Smooth muscle cell (in vitro differentiated cells): ENCODE results near the gene MYOC. TPM values are rescaled to one million over a fixed set of nuclear protein-coding genes. Genes with fewer than 3 reads are reported as not detected.

Source experiments
- DNase-seq: peaks from one replicate; lab custom pipeline; 2025; ENCODE audit not compliant: unreplicated experiment; lab: John Stamatoyannopoulos, UW
- H2AFZ ChIP-seq: fragments of 200-600 bp; sonication (generic); 2 replicates; pipeline ENCODE4 v1.6.0; 2016; ENCODE audit warnings: antibody characterized with exemption, low read depth, mild to moderate bottlenecking
- H3F3A ChIP-seq: fragments of 200-600 bp; sonication (generic); 2 replicates; pipeline ENCODE4 v1.6.0; 2017; ENCODE audit warnings: antibody characterized with exemption, low read depth
- H3K27ac ChIP-seq: fragments of 200-600 bp; sonication (generic); 2 replicates; pipeline ENCODE4 v1.5.1; 2016; ENCODE audit warnings: low read depth, mild to moderate bottlenecking
- H3K27me3 ChIP-seq: fragments of 200-600 bp; sonication (generic); 2 replicates; pipeline ENCODE4 v1.6.1; 2016; ENCODE audit warnings: low read depth, mild to moderate bottlenecking
- H3K36me3 ChIP-seq: fragments of 200-600 bp; sonication (generic); 2 replicates; pipeline ENCODE4 v1.5.1; 2016; ENCODE audit warnings: low read depth
- H3K4me1 ChIP-seq: fragments of 200-600 bp; sonication (generic); 2 replicates; pipeline ENCODE4 v1.5.1; 2016; ENCODE audit warnings: low read depth
- H3K4me2 ChIP-seq: fragments of 200-600 bp; sonication (generic); 2 replicates; pipeline ENCODE4 v1.6.0; 2016; ENCODE audit warnings: mild to moderate bottlenecking
- H3K4me3 ChIP-seq: fragments of 200-600 bp; sonication (generic); 2 replicates; pipeline ENCODE4 v1.5.1; 2016; ENCODE audit warnings: mild to moderate bottlenecking
- H3K79me2 ChIP-seq: fragments of 200-600 bp; sonication (generic); 2 replicates; pipeline ENCODE4 v1.6.0; 2016; ENCODE audit warnings: low read depth, mild to moderate bottlenecking
- H3K9ac ChIP-seq: fragments of 200-600 bp; sonication (generic); 2 replicates; pipeline ENCODE4 v1.6.0; 2016; ENCODE audit warnings: low read depth
- H3K9me3 ChIP-seq: fragments of 200-600 bp; sonication (generic); replicated peaks from 2 replicates; pipeline ENCODE4 v1.5.1; 2016; ENCODE audit warnings: low read depth
- H4K20me1 ChIP-seq: fragments of 200-600 bp; sonication (generic); 2 replicates; pipeline ENCODE4 v1.6.0; 2016; ENCODE audit warnings: low read depth
- CTCF ChIP-seq: fragments of 200-600 bp; sonication (generic); IDR thresholded peaks from 2 replicates; pipeline ENCODE4 v1.5.1; 2017; ENCODE audit warnings: borderline replicate concordance, mild to moderate bottlenecking, antibody characterized with exemption; ENCODE audit not compliant: insufficient read depth, poor library complexity, severe bottlenecking
- WGBS: methylation state at CpG from one replicate; pipeline ENCODE4 v1.1.7; 2016; ENCODE audit warnings: low lambda C conversion rate; 5-methylcytosine and 5-hydroxymethylcytosine counted together
- polyA plus RNA-seq: library from polyadenylated mRNA; unstranded; fragments of >200 nt; fragmentation: Nextera tagmentation; extraction: Ambion mirVana; gene quantifications from 2 replicates; pipeline ENCODE4 v1.2.1, GENCODE V29; 2016
- total RNA-seq: library from RNA; depleted of rRNA; stranded (reverse); fragments of >200 nt; gene quantifications from 2 replicates; pipeline ENCODE4 v1.2.3, GENCODE V29; 2014

The MYOC gene
- total and polyA plus RNA-seq, 2 experiments from 2014 or later, result not detected

GRCh38 chr1:171670739-171671138, 18.3 kb upstream of the MYOC start:
- DNase-seq, result no peak
- H3K4me2 ChIP-seq, result no peak overlapping the region
- H3K4me1 ChIP-seq, result no peaks in the 10 kb centered on the region
- no peak overlapping the region for H2AFZ ChIP-seq
- H4K20me1 ChIP-seq, result no peaks in the 10 kb centered on the region
- H3K79me2 ChIP-seq, result no peaks in the 10 kb centered on the region
- H3F3A ChIP-seq, result no peaks in the 10 kb centered on the region
- H3K9ac ChIP-seq, result no peak overlapping the region
- no peak overlapping the region for H3K4me3 ChIP-seq
- no peaks in the 10 kb centered on the region for H3K9me3 ChIP-seq
- no peaks in the 10 kb centered on the region for H3K27me3 ChIP-seq
- no peaks in the 10 kb centered on the region for H3K36me3 ChIP-seq
- H3K27ac ChIP-seq, result no peak overlapping the region
- 97% methylated on average over 19 of the region's 28 CpGs for WGBS
- no peak for TF ChIP-seq CTCF

DNA sequence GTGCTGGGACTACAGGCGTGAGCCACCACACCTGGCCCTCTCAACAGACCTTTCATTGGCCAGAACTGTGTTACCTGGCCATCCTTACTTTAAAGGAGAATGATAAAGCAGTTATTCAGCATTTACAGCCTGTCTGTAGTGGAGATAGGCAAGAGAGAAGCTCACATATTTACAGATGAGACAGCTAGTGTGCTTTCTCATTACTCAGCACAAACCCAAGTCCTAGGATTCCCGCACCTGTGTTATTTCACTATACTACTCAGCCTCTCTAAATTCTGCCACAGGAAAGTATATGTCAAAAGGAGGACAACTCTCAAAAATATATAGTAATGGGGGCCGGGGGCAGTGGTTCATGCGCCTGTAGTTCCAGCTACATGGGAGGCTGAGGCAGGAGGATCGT, 15.9 kb upstream of the MYOC start:
- Histone ChIP-seq H2AFZ (no peak overlapping the region), H3K9me3 (no peaks in the 10 kb centered on the region), H4K20me1 (no peaks in the 10 kb centered on the region), H3K27ac (no peak overlapping the region), H3F3A (no peaks in the 10 kb centered on the region), H3K4me1 (no peaks in the 10 kb centered on the region), H3K36me3 (no peaks in the 10 kb centered on the region), H3K4me3 (no peak overlapping the region), H3K79me2 (no peaks in the 10 kb centered on the region), H3K4me2 (no peak overlapping the region), H3K9ac (no peak overlapping the region), H3K27me3 (no peaks in the 10 kb centered on the region)
- 88% methylated on average over 5 of the region's 5 CpGs for WGBS
- DNase-seq, result no peak
- no peak for TF ChIP-seq CTCF

DNA sequence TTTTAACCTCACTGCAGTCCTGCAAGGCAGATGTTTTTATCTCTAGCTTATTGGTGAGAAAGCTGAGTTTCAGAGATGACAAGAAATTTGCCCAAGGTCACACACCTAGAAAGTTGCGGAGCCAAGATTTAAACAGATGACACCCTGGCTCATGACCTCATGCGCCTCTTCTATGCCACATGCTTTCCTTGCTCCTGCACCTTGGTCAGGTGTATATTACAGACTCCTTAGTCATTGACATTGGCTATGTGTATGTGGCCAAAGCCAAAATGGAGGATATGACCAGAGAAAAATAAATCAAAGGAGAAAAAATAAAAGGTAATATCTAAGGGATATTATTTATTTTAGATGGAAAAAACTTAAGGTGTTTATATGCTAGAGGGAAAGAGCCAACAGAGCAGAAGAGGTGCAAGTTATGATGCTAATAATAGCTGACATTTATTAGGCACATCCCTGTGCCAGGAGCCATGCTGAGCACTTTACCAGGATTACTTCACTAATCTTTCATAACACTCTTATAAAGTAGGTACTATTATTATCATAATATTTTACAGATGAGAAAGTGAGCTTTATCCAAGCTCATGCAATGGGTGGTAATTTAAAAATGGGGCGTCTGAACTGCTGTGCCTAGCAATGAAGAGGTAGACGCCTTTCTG, 13.8 kb upstream of the MYOC start:
- no peak for DNase-seq
- H3K4me3 ChIP-seq, result no peak overlapping the region
- no peak for TF ChIP-seq CTCF
- no peaks in the 10 kb centered on the region for H3F3A ChIP-seq
- no peaks in the 10 kb centered on the region for H3K36me3 ChIP-seq
- H4K20me1 ChIP-seq, result no peaks in the 10 kb centered on the region
- H3K27ac ChIP-seq, result no peak overlapping the region
- WGBS, result 92% methylated on average over 4 of the region's 4 CpGs
- H3K4me2 ChIP-seq, result no peak overlapping the region
- no peaks in the 10 kb centered on the region for H3K4me1 ChIP-seq
- no peak overlapping the region for H2AFZ ChIP-seq
- H3K9me3 ChIP-seq, result no peaks in the 10 kb centered on the region
- no peaks in the 10 kb centered on the region for H3K27me3 ChIP-seq
- H3K9ac ChIP-seq, result no peak overlapping the region
- no peaks in the 10 kb centered on the region for H3K79me2 ChIP-seq

GRCh38 chr1:171664976-171665375, 12.5 kb upstream of the MYOC start:
- no peak for DNase-seq

More at GRCh38 chr1:171664976-171665375, 12.5 kb upstream of the MYOC start:
- Histone ChIP-seq H3K79me2 (no peaks in the 10 kb centered on the region), H4K20me1 (no peaks in the 10 kb centered on the region), H3K27ac (no peak overlapping the region), H3K36me3 (no peaks in the 10 kb centered on the region), H3K9me3 (no peaks in the 10 kb centered on the region), H3K4me2 (no peak overlapping the region), H3K9ac (no peak overlapping the region), H3K4me1 (no peaks in the 10 kb centered on the region), H2AFZ (no peak overlapping the region), H3K4me3 (no peak overlapping the region), H3F3A (no peaks in the 10 kb centered on the region), H3K27me3 (no peaks in the 10 kb centered on the region)
- no peak for TF ChIP-seq CTCF
